DMS 273 treated with DMSO at 0.1 percent for 48 hours (cell line): ENCODE measurements around the gene NAPB.

Source experiments
- DNase-seq: peaks from one replicate; lab custom pipeline; 2025; lab: John Stamatoyannopoulos, UW

NAPB gene

DNA sequence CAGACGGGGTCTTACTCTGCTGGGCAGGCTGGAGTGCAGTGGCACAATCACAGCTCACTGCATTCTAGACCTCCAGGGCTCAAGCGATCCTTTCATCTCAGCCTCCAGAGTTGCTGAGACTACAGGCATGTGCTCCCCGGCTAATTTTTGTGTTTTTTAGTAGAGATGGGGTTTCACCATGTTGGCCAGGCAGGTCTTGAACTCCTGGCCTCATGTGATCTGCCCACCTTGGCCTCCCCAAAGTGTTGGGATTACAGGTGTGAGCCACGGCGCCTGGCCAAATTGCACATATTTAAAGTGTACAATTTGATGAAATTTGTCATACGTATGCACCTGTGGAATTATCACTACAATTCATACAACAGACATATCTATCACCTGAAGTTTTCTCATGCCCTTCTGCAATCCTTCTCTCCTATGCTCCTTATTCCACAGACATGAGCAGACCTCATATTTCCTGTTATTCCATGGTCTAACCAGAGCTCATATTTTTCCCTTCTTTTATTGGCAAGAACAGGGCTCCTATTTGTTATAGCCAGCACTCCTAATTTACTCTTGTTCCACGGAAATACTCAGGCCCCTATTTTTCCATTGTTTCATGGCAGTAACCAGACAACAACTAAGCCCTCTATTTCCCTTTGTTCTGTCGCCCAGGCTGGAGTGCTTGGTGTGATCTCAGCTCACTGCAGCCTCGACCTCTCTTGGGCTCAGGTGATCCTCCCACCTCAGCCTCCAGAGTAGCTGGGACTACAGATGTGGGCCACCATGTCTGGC, 16.0 kb upstream of the NAPB start:
- DNase-seq = no peak

DNA sequence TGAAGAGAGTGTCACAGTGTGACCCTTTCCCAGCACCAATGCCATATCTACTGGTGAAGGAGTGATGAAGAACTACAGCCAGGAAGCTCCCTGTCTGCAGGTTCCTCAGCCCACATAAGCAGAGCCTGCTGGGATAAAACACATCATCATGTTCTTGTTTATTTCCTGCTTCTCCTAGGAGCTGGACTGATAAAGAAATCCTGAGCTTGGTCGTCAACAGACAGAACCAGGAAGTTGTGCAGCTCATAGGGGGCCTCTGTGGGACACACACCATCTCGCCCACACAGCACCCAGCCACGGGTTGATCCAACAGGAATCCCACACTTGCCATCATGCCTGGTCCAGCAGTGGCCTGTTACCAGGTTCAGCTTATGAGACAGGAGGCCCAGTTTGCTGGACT, 15.4 kb upstream of the NAPB start:
- DNase-seq = no peak

DNA sequence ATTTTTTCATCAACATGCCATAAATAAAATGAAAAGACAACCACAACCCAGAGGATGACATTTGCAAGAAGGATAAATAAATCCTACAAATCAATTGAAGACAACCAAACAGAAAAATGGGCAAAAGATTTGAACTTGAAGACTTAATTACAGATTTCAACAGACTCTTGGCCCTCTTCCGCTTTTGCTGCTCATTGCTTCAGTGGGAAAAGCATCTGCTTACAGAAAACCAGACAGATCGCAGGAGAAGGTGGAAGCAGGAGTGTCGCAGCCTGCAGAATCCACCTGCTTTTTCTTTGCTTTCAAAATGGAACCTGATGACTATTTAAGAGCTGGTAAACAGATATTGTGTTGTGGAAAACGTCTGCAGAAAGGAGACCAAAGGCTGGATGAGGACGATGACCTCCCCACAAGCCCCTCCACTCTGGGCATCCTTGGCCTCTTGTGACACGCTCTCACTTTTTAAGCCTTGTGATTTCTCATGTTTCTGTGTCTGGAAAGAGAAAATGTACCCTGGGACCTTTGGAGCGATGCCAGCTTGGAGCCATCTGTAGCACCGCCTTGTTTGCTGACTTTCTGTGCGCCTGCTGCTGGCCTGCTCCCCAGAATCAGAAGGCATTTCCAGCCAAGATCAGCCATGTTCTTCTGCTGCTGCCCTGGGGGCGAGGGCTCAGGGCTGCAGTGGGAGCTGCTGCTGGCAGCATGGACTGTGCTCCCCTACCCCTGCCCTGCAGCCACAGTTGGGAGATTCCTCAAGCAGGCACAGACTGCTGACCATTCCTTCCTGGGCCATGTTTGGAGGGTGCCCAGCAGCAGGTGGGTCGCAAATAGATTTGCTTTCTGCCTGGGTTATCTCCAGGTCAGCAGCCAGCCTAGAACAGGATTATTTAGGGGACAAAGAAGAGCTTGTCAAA, 14.6 kb upstream of the NAPB start:
- peak; percentile 63 for DNase-seq

DNA sequence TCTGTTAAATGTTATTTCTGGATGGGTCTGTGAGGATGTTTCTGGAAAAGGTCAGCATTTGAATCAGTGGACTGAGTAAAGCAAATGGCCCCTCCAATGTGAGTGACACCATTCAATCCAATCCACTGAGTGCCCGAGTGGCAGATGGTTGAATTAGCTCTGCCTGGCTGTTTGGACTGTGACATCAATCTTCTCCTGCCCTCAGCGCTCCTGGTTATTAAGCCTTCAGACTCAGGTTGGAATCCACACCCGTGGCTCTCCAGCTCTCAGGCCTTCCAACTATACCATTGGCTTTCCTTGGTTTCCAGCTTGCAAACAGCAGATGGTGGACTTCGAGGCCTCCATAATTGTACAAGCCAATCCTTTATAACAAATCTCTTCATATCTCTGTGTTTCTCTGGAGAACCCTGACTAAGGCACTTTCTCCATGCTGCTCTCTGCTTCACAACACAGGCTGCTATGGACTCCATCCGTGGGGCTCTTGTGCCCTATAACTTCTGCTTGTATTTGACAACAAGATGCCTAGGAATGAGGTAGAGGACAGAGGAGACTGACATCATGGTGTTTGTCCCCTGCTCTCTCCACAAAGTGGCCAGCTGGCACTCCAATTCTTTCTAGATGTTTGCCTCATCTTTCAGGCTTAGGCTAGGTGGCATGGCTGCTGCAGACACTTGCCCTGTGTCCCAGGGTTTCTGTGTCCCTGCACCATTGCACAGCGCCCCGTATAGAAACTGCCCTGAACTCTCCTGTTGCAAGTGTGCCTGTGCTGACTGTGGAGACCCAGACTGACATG, 13.4 kb upstream of the NAPB start:
- DNase-seq = no peak

DNA sequence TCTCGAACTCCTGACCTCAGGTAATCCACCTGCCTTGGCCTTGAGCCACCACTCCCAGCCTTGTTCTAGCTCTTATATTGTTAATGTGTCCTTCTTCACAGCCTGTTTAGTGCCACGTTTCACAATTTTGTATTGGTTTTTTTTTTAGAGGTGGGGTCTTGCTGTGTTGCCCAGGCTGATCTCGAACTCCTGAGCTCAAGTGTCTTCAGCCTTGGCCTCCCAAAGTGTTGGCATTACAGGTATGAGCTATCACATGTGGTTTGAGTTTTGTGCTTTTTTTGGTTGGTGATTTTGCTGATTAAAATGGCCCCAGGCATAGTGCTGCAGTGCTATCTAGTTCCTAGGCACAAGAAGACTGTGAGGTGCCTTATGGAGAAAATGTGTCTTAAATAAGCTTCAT, 12.3 kb upstream of the NAPB start:
- no peak for DNase-seq

DNA sequence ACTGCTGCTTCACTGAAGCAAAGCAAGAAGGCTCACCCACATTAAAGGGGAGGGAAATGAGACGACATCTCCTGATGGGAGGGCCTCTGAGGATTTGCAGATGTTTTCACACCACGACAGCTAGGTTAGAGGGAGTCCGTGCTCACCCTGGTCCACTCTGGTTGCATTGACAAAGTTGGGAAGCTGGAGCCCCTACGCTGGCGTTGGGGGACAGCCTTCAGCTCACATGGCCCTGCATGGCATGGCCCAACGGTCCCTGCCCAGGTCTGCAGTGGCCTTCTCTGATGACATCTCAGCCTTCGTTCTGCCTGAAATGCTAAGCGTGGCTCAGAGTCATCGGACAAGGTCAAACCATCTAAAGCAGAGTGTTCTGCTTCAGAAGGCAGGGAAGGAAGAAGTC, 3.8 kb upstream of the NAPB start:
- no peak for DNase-seq

DNA sequence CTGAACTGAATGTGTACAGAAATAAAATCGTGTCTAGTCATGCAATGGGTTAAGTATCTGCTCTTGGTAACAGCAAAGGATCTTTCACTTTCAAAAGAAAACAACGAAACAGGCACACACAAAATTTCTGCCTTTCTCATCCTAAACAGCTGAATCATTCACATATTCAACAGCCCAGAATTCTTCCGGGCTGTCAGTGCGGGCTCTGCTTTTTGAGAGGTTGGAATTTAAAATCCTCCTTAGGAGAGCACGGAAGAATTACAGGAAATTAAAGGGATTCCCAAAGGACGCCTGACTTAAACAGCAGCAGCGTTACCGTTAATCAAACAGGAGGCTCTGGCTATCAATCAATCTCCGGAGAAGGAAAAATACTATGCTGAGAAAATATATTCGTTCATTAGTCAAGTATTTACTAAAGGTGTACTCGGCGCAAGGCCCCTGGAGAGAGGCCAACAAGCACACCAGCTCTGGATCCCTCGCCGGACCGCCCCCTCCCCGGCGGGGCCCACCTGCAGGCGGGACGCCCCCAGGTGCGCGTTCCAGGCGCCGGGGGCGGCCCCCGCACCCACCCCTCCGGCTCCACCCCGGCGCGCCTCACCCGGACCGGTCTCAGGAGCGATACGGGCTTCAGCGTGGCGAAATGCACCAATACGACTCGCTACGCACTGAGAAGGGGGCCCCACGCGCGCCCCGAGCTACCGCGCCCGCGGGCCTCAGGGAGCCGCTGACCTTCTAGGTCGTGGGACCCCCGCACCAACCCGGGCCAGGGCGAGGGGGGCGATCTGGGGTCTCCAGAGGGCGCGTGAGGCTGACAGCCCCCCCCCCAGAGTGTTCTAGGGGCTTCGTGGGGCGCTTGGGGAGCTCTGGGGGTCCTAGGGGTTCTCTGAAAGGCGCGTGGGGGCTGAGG, 1.0 kb downstream of the NAPB start:
- no peak for DNase-seq

DNA sequence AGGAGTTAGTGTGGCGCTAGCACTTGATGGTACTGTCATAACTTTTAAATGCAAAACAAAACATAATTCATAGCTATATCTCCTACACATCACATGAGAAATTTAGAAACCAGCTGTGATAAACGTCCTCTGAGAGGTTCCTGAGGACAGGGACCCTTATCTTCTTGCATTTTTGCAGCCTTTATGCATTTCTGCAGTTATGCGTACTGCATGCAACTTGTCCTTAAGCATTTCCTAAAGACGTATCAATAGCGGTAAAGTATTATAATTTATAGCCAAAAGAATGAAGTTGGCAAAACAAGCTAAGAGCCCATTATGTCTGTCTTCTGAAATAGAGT, 1.7 kb downstream of the NAPB start:
- DNase-seq = no peak

DNA sequence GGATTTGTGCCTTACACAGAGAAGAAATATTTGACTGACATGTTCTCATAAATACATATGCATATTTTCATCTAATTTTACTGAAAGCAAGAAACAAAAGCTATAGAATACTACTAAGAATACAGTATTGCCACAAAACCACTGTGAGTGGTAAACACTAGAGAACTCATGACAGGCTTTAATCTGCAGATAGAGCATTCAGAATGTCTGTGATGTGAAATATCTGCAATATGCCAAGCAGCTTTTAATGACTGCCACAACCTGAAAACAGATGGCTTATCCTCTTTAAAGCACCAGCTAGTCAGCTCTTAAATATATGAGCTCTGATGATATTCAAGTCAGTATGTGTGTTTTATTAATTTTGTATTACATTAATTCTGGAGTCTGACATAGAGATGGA, 3.4 kb downstream of the NAPB start:
- DNase-seq = no peak

DNA sequence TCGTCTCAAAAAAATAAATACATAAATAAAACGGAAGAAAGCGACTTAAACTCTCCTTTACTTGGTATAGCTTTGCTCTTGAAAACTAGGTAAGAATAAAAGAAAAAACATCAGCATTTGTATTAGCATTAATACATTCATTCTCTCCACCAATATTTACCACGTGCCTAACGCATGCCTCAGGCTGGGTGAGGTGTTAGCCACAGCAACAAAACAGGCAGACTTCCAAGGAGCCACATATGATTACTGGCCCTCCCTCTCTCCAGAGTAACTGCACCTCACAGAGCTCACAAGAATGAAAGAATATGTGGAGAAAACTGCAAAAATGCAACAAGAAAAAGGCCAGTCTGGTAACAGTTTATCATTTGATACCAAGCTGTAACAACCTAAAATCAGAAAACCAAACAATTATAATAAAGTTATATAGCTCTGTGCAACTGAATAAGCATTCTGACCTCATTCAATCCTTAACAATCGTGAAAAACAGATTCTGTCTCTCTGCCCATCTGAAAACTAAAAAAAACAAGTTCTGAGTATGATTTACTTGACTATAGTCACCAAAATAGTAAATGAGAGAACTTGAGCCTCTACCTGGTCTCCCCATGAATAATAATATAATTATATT, 5.2 kb downstream of the NAPB start:
- DNase-seq = no peak

DNA sequence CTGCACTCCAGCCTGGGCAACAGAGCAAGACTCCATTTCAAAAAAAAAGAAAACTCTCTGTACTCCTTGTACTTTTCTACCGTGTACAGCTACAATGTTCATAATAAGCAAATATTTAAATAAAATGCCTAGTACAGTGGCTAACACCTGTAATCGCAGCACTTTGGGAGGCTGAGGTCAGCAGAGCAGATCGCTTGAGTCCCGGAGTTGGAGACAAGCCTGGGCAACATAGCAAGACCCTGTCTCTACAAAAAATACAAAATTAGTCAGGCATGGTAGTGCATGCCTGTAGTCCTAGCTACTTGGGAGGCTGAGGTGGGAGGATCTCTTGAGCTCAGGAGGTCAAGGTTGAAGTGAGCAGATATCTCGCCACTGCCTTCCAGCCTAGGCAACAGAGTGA, 5.7 kb downstream of the NAPB start:
- no peak for DNase-seq

DNA sequence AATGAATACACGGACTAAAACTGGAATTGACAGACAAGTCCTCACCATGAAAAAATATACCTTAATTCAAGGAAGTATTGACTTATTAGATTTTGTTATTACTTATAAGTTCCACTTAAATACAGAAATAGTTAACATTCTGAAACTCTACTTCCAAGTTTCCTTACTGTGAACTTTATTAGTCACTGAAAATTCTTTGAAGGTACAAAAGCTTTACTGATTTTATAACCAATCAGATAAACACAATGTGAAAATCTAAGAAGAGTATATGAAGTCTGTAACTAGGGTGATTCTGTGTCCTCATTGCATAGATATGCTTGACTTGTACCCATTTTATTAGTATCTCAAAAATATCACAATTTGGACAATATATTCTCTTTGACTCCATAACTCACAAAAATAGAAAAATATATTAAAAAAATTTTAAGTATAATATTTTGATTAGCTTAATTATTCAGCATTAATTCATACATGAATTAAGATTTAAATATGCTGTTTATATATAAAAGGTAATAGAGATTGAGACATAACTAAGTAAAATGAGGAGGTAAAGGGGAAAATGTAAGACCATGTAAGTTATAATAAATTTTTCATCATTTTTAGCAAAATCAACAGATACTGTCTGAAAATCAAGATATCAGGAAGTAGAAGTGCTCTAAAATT, 6.6 kb downstream of the NAPB start:
- DNase-seq = no peak

DNA sequence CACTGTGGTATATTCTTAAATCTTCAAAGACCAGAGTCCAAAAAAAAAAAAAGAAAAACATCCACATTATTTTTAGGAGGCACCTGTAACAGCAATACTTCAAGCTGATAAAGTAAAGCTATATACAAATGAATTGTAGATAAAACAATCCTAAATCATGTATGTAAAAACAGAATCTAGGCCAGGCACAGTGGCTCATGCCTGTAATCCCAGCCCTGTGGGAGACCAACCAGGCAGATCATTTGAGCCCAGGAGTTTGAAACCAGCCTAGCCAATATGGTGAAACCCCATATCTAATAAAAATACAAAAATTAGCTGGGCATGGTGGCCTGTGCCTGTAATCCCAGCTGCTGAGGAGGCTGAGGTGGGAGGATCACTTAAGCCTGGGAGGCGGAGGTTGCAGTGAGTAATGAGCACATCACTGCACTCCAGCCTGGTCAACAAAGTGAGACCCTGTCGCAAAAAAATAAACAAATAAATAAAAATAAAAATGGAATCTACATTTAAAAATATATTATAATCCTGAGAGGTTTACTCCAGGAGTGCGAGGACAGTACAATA, 7.3 kb downstream of the NAPB start:
- no peak for DNase-seq

DNA sequence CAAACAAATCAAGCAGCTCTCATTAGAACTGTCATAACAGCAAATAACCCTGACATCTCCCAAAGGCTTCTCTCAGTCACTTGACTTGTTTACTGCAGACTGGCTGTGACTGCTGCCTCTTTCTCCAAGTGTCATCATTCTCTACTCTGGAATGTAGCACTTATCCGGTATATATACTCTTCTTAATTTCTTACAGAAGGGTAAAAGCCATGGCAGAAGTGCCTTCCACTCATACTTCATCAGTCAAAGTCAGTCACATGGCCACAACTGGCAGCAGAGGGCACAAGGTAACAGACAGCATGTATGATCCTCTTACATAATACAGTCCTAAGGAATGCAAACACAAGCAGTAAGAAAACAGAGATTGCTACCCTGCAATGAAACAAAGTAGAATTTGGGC, 9.3 kb downstream of the NAPB start:
- no peak for DNase-seq

DNA sequence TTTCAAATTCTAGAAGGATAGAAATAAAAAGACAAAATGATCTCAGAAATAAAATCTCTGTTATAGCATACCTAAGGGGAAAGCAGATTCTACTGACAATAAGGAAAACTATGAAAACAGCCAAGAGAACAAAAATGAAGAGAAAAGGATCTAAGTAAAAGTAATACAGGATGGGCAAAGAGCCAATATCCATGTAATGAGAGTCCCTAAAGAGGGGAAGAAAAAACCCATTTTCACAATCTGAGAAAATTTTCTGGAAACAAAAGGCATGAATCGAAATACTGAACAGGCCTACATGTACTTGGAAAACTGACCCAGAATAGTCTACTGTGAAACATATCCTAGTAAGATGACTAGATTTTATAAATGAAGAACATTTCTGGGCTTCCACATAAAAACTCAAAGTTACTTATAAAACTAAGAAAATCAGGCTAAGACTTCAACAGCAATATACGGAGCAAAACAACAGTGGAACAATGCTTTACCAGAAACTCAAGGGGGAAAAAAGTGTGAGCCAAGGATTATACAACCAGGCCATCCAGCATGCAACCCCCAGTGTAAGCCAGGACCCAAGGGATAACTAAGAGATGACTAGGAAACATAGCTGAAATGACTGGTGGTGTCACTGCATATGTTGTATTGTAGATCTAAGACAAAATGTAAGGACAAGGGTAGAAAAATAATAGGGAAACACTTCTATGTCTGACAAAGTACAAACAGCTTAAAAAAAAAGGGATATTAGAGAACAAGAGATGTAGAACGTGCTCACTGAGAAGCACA, 10.2 kb downstream of the NAPB start:
- DNase-seq = no peak

DNA sequence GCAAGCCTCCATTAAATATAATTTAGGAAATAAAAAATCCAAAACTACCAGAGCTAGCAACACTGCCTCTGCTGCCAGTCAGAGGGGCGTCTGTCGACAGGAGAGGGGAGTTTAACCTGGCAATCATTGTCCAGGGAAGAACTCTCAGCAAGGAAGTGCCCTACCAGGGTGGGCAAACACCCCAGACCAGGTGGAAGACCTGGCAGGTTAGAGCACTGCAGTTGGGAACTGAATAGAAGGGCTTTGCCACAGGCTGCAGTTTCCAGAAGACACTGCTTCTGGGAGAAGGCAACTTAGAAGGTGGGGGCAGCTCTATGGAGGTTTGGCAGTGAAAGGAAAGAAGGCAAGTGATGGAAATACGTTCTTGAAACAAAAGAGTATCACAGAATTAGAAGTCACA, 11.5 kb downstream of the NAPB start:
- no peak for DNase-seq

DNA sequence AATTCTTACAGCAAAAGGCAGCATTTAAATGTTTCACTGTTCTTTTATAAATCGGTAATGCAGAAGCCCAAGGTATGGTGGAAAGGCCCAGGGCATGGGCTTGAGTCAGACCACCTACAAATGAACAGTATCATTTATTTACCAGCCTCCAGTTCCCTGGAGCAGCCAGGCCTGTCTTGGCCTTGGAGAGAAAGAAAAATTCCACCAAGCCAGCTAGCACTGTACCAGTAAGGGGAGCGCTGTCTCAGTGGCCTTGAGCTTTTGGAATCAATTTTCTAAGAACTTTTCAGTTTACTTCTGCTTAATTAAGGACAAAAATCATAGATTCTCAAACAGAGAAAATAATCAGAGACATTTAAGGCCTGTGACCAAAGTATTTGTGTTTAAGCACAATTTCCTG, 12.3 kb downstream of the NAPB start:
- DNase-seq = no peak

DNA sequence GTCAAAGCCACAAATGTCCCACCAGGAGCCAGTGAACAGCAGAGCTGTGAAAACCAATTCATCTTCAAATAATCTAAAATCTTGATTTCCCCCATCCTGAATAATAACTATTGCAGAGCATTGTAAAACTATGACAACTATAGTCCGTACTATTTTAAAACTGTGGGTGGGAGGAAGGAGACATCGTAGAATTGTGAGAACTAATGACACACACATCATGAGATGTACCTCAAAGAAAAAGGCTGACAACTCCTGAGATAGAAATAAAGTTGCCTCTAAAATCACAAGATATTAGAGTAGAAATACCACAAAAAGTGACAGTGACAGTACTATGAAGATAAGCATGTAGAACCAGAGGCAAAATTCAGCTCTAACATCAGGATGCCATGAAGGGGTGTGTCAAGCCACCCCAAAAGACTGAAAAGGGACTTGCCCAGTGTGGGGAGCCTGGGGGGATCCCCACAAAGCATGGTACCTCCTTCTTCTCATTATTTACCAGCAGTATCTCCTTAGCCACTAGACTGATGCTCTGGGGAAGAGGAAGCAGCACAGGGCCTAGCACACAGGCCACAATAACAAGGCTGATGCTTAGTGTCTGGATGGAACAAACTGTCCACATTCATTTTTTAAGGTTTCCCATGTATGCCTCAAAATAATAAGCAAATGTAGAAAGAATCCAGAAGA, 13.4 kb downstream of the NAPB start:
- no peak for DNase-seq

DNA sequence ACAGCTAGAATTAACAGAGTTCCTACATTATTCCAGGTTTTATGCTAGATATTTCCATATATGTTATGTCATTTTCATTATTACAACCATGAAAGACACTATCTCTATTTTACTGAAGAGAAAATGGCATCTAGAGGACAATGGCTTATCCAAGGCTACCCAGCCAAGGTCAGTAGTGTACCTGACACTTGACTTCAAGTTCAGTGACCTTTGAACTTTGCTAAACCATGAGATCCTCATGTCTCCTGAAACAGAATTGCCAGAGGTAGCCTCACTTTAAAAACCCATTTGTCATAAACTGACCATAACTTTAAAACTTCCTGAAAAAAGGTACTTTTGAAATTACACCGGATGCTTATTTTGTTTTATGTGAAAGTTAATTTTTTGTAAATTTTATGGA, 14.4 kb downstream of the NAPB start:
- no peak for DNase-seq
